Subcutaneous abdominal adipose tissue (tissue), 5 donors: ENCODE results near the gene PDE9A.
"Not testable (repeated sequence)": the region's sequence is repeated elsewhere in the genome, so short reads cannot be mapped to it uniquely, and the experiment has no call there.

ENCODE experiments used
- H3K27ac ChIP-seq: one replicate; pipeline ENCODE4 v1.7.0; 2013; ENCODE audit warnings: low read depth, mild to moderate bottlenecking, inconsistent platforms, low read length, moderate library complexity
- H3K27me3 ChIP-seq, 5 donors: one replicate each; pipeline ENCODE4 v1.7.0; 2013; ENCODE audit warnings: low read length in 5 of 5, inconsistent platforms in 1 of 5; ENCODE audit not compliant: control insufficient read depth in 5 of 5, insufficient read depth in 4 of 5
- H3K36me3 ChIP-seq, 5 donors: one replicate each; pipeline ENCODE4 v1.7.0; 2013; ENCODE audit warnings: low read length in 5 of 5; ENCODE audit not compliant: control insufficient read depth in 5 of 5, insufficient read depth in 5 of 5
- H3K4me1 ChIP-seq, 5 donors: one replicate each; pipeline ENCODE4 v1.7.0; 2013; ENCODE audit warnings: low read length in 5 of 5, mild to moderate bottlenecking in 3 of 5, moderate library complexity in 1 of 5; ENCODE audit not compliant: control insufficient read depth in 5 of 5, insufficient read depth in 5 of 5
- H3K4me3 ChIP-seq, 5 donors: one replicate each; pipeline ENCODE4 v1.7.0; 2013; ENCODE audit warnings: low read length in 5 of 5, low read depth in 1 of 5
- H3K9ac ChIP-seq, 5 donors: one replicate each; pipeline ENCODE4 v1.7.0; 2013; ENCODE audit warnings: low read length in 5 of 5, mild to moderate bottlenecking in 4 of 5, moderate library complexity in 3 of 5
- H3K9me3 ChIP-seq, 5 donors: one replicate each; pipeline ENCODE4 v1.7.0; 2013; ENCODE audit warnings: low read length in 5 of 5; ENCODE audit not compliant: control insufficient read depth in 5 of 5
- donor health status: healthy.
- donor health status: healthy.
- donor health status: healthy.
- donor health status: healthy.
- donor health status: healthy.

PDE9A gene

DNA sequence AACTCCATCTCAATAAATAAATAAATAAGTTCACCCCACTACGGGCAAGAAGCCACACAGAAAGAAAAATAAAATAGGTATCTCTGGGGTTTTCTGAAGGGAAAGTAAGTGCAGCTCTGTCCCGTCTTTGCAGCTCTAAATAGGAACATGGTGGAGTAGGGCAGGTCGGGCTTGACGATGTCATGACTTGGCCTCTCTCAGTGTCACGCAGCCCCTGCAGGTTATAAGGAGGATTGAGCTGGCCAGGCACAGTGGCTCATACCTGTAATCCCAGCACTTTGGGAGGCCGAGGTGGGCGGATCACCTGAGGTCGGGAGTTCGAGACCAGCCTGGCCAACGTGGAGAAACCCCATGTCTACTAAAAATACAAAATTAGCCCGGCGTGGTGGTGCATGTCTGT lies 67.1 kb downstream of the PDE9A start:
- not testable (repeated sequence) for H3K9ac ChIP-seq, H3K9me3 ChIP-seq, H3K27ac ChIP-seq, H3K4me3 ChIP-seq, H3K27me3 ChIP-seq, H3K36me3 ChIP-seq
- H3K4me1 ChIP-seq, result peaks cover 8 to 44% (median 33%) of the 10 kb centered on the region in 5 donors

DNA sequence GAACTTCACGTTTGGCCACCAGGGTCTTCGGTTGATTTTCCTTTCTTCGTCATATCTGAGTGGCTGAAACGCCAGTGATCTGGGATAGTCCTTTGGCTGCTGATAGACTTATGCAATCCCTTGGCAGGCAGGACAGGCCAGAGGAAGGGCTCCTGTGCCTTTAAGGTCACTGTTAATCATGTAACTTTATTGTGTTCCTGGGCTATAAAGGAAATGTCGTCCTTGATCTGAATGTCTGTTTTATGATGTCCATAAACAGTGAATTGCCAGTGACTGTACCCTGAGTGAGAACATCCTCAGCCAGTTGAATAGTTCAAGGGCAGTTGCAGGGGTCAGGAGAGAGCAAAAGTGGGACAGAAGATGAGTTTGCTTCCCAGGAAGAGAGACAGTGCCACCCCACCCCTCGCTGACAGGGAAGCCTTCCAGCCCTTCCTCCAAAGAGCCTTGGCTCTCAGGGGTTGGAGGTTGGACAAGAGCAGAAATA lies 68.0 kb downstream of the PDE9A start:
- peaks cover 8 to 44% (median 33%) of the 10 kb centered on the region in 5 donors for H3K4me1 ChIP-seq
- H3K9me3 ChIP-seq, result no peaks in the 10 kb centered on the region
- no peak overlapping the region for H3K27ac ChIP-seq
- peaks cover 0 to 2% (median 0%) of the 10 kb centered on the region in 5 donors for H3K27me3 ChIP-seq
- H3K36me3 ChIP-seq, result no peaks in the 10 kb centered on the region
- H3K4me3 ChIP-seq, result peak overlapping the region in 3 of 5 donors; percentile 5 to 54 (median 33)
- H3K9ac ChIP-seq, result peak overlapping the region in 1 of 5 donors; percentile 25

DNA sequence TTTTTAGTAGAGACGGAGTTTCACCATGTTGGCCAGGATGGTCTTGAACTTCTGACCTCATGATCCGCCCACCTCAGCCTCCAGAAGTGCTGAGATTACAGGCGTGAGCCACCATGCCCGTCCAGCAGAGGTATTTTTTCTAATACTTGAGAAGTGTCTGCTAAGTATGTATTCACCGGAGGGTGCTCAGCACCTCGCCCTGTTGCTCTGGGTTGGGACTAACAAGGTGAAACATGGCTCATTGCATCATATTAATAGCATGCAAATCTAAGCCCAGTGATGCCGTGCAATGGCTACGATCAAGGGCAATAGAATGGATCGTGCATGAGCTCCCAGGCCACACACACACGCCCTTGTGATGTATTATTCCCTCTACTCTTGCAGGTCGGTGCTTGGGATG lies 68.7 kb downstream of the PDE9A start:
- Histone ChIP-seq H3K4me3 (no peak overlapping the region), H3K27me3 (peaks cover 0 to 2% (median 0%) of the 10 kb centered on the region in 5 donors), H3K4me1 (peaks cover 8 to 44% (median 33%) of the 10 kb centered on the region in 5 donors), H3K9me3 (no peaks in the 10 kb centered on the region), H3K27ac (no peak overlapping the region), H3K36me3 (no peaks in the 10 kb centered on the region), H3K9ac (no peak overlapping the region)

GRCh38 chr21:42722808-42723473 lies 69.5 kb downstream of the PDE9A start:
- Histone ChIP-seq H3K36me3 (no peaks in the 10 kb centered on the region), H3K27me3 (peaks cover 0 to 2% (median 0%) of the 10 kb centered on the region in 5 donors), H3K27ac (peak overlapping the region; percentile 63), H3K4me1 (peaks cover 8 to 44% (median 33%) of the 10 kb centered on the region in 5 donors), H3K9me3 (no peaks in the 10 kb centered on the region), H3K9ac (no peak overlapping the region), H3K4me3 (no peak overlapping the region)

DNA sequence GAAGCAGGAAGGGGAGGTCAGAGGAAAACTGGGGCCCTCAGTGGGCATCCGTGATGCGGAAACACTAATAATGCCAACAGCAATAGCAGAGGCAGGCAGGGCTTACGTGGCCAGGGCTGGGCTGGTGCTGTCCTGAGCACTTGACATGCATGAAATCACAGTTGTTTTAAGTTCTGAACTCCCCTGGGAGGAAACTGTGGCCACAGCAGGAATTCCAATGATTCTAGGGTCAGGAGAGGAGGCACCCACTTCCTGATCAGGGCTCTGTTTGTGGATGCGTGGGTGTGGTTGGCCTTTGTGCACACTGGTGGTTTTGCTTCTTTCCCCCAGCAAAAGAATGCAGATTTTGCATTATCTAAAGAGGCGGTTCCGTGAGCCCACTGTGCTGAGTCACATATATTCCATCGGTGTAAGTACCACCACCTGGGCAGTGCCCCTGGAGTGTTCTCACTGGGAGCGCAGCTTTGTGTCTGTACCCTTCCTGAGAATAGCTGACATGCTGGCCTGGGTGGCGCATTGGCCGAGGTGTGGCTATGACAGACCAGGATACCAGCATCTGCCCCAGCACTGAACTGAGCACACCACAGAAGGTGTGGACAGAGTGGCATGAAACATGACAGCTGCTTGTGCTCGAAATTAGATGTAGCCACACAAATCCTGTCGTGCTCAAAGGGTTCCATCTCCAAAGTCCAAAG lies 71.0 kb downstream of the PDE9A start:
- peaks cover 0 to 2% (median 0%) of the 10 kb centered on the region in 5 donors for H3K27me3 ChIP-seq
- H3K4me3 ChIP-seq, result no peak overlapping the region
- no peaks in the 10 kb centered on the region for H3K9me3 ChIP-seq
- H3K9ac ChIP-seq, result peak overlapping the region in 1 of 5 donors; percentile 48
- H3K4me1 ChIP-seq, result peaks cover 8 to 44% (median 33%) of the 10 kb centered on the region in 5 donors
- no peaks in the 10 kb centered on the region for H3K36me3 ChIP-seq
- H3K27ac ChIP-seq, result peak overlapping the region; percentile 63

DNA sequence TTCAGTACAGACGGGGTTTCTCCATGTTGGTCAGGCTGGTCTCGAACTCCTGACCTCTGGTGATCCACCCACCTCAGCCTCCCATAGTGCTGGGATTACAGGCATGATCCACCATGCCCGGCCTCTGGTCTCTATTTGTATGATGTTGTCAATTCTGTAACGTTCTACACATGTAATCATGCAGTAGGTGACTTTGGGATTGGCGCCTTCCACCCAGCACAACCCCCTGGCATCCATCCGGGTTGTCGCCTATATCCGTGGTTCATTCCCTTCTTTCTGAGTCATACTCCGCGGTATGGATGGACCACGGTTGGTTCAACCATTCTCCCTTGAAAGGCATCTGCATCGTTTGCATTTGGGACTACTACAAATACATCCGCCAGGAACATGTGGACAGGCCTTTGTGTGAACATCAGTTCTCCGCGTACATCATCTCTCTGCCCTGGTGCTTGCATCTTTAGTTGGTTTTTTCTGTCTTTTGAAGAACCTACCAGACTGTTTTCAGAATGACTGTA lies 72.1 kb downstream of the PDE9A start:
- no peak overlapping the region for H3K4me3 ChIP-seq
- no peaks in the 10 kb centered on the region for H3K36me3 ChIP-seq
- no peak overlapping the region for H3K27ac ChIP-seq
- no peaks in the 10 kb centered on the region for H3K27me3 ChIP-seq
- no peaks in the 10 kb centered on the region for H3K9me3 ChIP-seq
- peaks cover 8 to 43% (median 33%) of the 10 kb centered on the region in 5 donors for H3K4me1 ChIP-seq
- H3K9ac ChIP-seq, result no peak overlapping the region

- no peak overlapping the region for H3K9ac ChIP-seq
- no peaks in the 10 kb centered on the region for H3K27me3 ChIP-seq
- H3K4me3 ChIP-seq, result no peak overlapping the region
- H3K4me1 ChIP-seq, result peaks cover 0 to 24% (median 5%) of the 10 kb centered on the region in 5 donors
- no peaks in the 10 kb centered on the region for H3K9me3 ChIP-seq
- no peak overlapping the region for H3K27ac ChIP-seq
- peaks cover 0 to 10% (median 2%) of the 10 kb centered on the region in 5 donors for H3K36me3 ChIP-seq
Observed at GRCh38 chr21:42731264-42732032, 78.0 kb downstream of the PDE9A start.

DNA sequence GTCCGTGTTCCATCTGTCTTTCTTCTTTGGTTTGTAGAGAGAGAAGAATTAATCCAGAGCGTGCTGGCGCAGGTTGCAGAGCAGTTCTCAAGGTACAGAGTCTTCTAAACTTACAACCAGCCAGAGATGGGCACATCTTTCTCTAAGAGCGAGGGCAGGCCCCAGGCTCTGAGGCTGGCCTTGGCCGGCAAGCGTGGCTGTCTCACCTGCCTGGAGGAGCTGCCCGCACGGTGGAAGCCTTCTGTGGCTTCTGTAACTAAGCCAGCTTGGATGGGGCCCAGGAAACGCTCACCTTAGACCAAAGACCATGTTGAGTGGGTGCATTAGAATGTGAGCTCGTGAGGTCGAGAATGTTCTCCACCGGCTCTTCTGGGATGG lies 78.6 kb downstream of the PDE9A start:
- Histone ChIP-seq H3K9me3 (no peaks in the 10 kb centered on the region), H3K4me3 (no peak overlapping the region), H3K9ac (no peak overlapping the region), H3K36me3 (peaks cover 0 to 11% (median 2%) of the 10 kb centered on the region in 5 donors), H3K4me1 (peaks cover 0 to 29% (median 7%) of the 10 kb centered on the region in 5 donors), H3K27ac (no peak overlapping the region), H3K27me3 (no peaks in the 10 kb centered on the region)

DNA sequence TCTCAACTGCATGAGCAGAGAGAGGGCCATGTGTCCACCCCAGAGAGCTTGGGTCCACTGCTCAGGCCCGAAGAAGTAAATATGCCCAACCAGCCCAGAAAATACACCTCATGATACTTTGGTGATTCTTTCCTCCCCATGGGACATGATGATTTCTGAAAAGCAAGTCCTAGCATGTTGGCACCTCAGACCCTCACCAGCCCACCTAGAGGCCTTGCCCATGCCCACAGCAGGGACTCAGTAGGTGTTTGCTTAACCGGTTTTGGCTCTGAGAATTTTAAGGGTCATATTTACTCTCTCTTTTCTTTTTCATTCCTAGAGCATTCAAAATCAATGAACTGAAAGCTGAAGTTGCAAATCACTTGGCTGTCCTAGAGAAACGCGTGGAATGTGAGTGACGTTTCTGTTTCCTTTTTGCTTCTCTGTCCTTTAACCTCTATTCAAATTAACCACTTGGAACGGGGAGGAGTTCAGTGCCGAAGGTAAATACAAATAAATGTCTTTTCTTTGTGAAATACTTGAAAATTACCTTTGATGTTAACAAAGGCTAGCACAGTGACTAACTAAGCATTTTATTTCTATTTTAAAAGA lies 79.7 kb downstream of the PDE9A start:
- Histone ChIP-seq H3K4me3 (no peak overlapping the region), H3K27me3 (no peaks in the 10 kb centered on the region), H3K9ac (no peak overlapping the region), H3K27ac (no peak overlapping the region), H3K36me3 (peaks cover 0 to 11% (median 2%) of the 10 kb centered on the region in 5 donors), H3K4me1 (peaks cover 0 to 40% (median 16%) of the 10 kb centered on the region in 5 donors), H3K9me3 (no peaks in the 10 kb centered on the region)
